NCI-H2107 treated with DMSO at 0.1 percent for 48 hours (cell line): ENCODE measurements around the gene TRPV5.

Experiments used
- DNase-seq: peaks from one replicate; lab custom pipeline; 2025; ENCODE audit not compliant: unreplicated experiment; lab: John Stamatoyannopoulos, UW

The TRPV5 gene

GRCh38 chr7:142872106-142872675 is 61.4 kb downstream of the TRPV5 start:
- DNase-seq: no peak

- DNase-seq: no peak
Measured at GRCh38 chr7:142871260-142872105, 62.1 kb downstream of the TRPV5 start.

GRCh38 chr7:142870566-142871259 is 62.8 kb downstream of the TRPV5 start:
- DNase-seq: no peak

- no peak for DNase-seq
Measured at GRCh38 chr7:142870147-142870559, 63.4 kb downstream of the TRPV5 start.

- DNase-seq: no peak
Measured at GRCh38 chr7:142869434-142869833, 64.1 kb downstream of the TRPV5 start.

- DNase-seq: no peak
Measured at GRCh38 chr7:142868986-142869415, 64.5 kb downstream of the TRPV5 start.

- no peak for DNase-seq
Measured at GRCh38 chr7:142868188-142868985, 65.2 kb downstream of the TRPV5 start.

GRCh38 chr7:142867398-142868187 is 66.0 kb downstream of the TRPV5 start:
- DNase-seq: no peak

GRCh38 chr7:142867097-142867378 is 66.5 kb downstream of the TRPV5 start:
- DNase-seq: no peak

- no peak for DNase-seq
Measured at GRCh38 chr7:142866361-142867096, 67.0 kb downstream of the TRPV5 start.

- DNase-seq: no peak
Measured at GRCh38 chr7:142865766-142866165, 67.8 kb downstream of the TRPV5 start.

- DNase-seq: no peak
Measured at GRCh38 chr7:142864980-142865747, 68.4 kb downstream of the TRPV5 start.

GRCh38 chr7:142863891-142864685 is 69.5 kb downstream of the TRPV5 start:
- DNase-seq: no peak

- no peak for DNase-seq
Measured at GRCh38 chr7:142862786-142863400, 70.7 kb downstream of the TRPV5 start.

GRCh38 chr7:142862351-142862750 is 71.2 kb downstream of the TRPV5 start:
- no peak for DNase-seq

- no peak for DNase-seq
Measured at GRCh38 chr7:142860968-142861367, 72.6 kb downstream of the TRPV5 start.

GRCh38 chr7:142859829-142860228 is 73.7 kb downstream of the TRPV5 start:
- DNase-seq: no peak

GRCh38 chr7:142859411-142859810 is 74.1 kb downstream of the TRPV5 start:
- DNase-seq: no peak
